HG03565 (cell line): ENCODE results near the gene PLD4.

Experiments used
- ATAC-seq: cut with Tn5 transposase; IDR thresholded peaks from one replicate; pipeline ENCODE4 v1.9.1; 2021; ENCODE audit warnings: mild to moderate bottlenecking, moderate library complexity; ENCODE audit not compliant: unreplicated experiment

The PLD4 gene

GRCh38 chr14:104953896-104954656, 29.4 kb downstream of the PLD4 start:
- no peak for ATAC-seq

DNA sequence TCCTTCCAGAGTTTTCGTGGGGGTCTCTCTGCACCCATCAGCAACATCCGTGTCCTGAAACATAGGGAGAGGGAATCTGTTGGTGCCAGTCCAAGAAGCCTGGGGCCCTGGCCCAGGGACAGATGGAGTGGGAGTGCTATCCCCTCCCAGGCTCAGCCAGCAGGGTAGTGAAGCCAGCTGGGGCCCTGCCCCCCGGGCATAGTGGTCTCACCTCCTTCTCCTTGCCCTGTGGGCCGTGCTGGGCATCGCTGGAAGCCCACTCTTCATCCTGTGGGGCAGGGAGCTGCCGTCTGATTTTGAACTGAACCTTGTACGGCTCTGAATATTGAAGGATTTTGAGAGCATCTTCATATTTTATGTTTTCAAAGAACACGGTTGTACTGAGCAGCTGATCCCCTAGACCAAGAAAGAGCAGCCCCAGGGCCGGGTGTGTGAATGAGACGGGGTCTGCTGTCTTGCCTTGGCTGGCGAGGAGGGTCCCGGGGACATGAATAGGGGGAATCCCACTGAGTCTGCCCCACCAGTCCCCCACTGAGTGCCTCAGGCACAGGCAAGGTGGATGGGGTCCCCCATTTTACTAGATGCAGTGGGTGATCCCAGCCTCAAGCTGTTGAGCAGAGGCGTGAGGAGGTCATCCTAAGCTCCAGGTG, 30.2 kb downstream of the PLD4 start:
- no peak for ATAC-seq

DNA sequence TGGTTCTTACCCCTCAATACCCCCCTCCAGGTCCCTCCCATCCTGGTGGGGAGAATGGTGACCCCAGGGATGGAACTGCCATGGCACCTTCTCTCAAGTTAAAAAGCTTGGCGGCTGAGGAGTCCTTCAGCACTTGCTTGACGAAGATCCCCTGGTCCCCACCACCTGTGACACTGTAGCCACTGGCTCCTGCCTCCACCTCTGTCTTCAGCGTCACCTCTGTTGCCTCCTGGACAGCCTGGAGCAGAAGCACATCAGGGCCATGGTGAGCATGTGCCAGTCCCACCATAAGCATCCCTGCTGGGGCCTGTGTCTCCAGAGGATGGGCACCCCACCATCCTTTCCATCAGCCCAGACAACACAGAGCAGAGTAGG, 30.7 kb downstream of the PLD4 start:
- no peak for ATAC-seq

DNA sequence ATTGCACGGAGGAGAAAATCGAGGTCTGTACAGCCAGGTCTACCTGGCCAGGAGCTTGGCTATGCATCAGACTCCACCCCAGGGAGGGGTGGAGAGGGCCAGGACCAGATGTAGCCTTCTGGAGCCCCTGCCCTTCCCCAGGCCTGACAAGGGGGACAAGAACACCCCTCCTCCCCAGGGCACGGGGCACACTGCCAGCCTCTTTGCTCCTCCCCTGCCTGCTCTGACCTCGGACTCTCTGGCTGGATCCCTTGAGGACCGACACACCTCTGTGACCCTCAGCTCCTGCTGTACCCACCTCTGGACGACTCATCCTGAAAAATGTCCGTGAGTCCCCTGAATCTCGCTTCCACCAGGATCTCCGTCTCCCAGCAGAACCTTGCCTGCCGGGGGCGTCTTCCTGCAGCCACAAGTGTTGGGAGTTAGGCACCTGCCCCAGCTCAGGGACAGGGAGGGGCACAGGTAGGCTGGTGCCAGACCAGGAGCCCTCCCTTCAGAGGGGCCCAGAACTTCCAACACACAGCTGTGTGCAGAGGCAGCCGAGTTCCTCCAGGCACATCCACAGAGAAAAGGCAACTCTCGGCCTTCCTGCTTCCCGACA, 31.7 kb downstream of the PLD4 start:
- no peak for ATAC-seq

GRCh38 chr14:104957146-104958113, 32.8 kb downstream of the PLD4 start:
- ATAC-seq: no peak

- ATAC-seq: no peak
Measured at GRCh38 chr14:104964546-104964945, 39.9 kb downstream of the PLD4 start.

GRCh38 chr14:104965561-104966231, 41.0 kb downstream of the PLD4 start:
- no peak for ATAC-seq

DNA sequence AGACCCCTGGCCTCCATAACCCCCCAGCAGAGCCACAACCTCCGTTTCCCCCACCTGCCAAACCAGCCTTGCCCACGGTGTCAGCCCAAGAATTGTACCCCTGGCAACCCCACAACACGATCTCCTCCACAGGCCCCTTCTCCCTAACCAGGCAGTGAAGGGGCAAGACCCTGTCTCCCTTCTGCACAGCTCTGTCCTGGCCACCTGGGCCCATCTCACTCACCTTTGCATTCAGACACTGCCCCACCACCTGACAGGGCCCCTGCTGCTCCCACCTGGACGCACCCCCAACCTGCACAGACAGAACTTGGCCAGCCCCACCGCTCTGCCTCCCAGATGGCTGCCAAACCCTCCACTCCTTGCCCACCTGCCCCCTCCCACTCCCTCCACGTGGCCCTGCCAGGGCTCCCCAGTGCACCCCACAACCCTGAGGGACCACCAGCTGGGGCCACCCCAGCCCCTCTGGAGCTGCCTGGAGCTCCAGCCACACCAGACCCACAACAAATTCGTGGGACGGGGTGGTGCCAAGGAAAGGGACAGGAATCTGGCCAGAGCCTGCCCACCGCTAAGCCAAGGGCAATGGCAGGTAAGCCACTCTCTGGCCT, 41.7 kb downstream of the PLD4 start:
- no peak for ATAC-seq

DNA sequence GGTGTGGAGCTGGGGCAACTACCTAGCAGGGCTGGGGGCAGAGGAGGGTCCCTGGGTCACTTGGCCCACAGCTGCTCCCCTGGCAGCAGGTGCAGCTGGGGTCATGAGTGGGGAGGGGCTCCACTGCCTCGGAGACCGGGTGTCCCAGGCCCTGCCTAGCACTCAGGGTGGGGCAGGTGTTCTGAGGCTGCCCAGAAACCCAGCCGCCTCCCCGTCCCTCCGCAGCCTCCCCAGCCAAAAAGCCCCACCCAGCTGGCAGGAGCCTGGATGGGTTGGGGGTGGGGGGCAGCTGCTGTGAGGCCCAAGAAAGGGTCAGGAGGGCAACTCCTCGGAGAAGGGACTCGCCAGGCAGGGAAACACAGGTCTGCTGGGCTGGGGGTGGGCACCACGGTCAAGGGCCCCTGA, 42.3 kb downstream of the PLD4 start:
- no peak for ATAC-seq

GRCh38 chr14:104967386-104968152, 42.9 kb downstream of the PLD4 start:
- no peak for ATAC-seq

- ATAC-seq: no peak
Measured at GRCh38 chr14:104968153-104968527, 43.5 kb downstream of the PLD4 start.

DNA sequence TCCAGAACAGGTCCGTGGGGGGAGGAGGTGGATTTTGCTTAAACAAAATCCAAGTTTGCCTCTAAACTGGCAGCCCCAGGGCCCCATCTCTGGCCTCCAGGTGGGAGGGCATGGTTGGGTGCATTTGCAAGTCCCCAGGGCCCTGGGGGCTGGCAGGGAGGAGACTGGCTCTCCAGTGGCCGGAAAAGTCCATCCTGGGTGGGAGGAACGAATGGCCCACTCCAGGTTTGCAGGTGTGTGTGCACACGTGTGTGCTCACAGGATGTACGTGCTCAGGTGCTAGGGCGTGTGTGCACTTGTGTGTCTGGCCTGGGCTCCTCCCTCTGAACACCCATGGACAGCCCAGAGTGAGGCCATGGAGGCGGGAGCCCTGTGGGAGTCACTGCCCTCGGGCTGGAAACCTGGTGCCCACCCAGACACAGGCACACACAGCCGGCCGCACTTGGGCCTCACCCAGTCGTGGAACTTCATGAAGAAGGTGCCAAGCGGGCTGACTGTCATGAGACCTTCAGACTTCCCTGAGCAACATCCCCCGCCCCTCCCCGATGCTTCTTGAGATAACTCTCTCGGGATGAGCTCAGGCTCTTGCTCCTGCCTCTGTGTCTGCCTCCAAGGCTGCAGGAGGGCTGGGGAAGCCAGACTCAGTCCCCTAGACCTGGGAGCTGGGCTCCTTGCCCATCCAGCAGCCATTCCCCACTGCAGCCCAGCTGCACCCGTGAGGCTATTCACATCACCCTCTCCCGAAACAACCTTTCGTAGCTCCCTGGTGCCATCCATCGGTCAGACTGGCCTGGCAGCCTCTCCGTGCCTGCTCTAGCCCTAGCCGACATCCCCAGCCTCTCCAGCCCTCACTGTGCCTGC, 44.1 kb downstream of the PLD4 start:
- no peak for ATAC-seq

GRCh38 chr14:104969741-104970230, 45.1 kb downstream of the PLD4 start:
- ATAC-seq: no peak

DNA sequence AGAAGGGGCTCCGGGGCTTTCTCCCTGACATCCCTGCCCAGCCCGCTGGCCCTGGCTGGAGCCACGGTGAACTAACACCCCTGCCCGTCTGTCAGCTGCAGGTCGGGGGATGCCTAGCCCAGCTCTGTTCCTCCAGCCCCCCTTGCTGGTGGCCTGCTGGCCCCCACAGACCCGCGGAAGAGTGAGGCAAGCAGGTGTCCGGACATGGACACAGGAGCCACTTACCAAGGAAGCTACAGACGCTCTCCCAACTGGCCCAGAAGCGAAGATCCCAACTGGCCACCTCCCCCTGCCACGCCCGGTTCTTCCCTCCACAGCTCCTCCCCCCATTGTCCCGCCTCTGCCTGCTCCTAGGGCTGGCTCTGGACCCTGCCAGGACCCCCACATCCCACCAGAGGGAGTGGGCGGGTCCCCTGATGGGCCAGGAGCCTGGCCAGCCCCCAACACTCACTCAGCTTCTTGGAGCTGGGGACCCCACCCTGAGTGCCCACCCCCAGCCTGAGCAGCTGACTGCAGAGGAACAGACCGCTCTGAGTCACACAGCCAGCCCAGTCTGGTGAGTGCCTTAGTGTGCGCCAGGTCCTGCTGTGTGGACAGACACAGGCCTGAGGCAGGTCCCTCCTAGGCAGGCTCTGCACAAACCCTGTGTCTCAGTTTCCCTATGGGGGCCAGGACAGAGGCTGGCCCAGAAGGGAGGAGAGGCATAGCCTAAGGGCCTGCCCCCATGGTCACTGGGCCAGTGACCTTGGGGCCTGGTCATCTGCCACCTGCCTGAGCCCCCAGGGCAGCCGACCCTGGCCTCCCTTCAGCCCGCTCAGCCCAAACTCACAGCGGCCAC, 45.8 kb downstream of the PLD4 start:
- ATAC-seq: no peak

GRCh38 chr14:104971447-104972240, 47.0 kb downstream of the PLD4 start:
- no peak for ATAC-seq

GRCh38 chr14:104972301-104973134, 47.8 kb downstream of the PLD4 start:
- ATAC-seq: no peak
